Amygdala (tissue), 56 donors: ENCODE results near the gene CEP112.

Experiments
- DNase-seq, 56 donors: peaks; one replicate each; lab custom pipeline; 2025; lab: John Stamatoyannopoulos, UW

Gene CEP112

DNA sequence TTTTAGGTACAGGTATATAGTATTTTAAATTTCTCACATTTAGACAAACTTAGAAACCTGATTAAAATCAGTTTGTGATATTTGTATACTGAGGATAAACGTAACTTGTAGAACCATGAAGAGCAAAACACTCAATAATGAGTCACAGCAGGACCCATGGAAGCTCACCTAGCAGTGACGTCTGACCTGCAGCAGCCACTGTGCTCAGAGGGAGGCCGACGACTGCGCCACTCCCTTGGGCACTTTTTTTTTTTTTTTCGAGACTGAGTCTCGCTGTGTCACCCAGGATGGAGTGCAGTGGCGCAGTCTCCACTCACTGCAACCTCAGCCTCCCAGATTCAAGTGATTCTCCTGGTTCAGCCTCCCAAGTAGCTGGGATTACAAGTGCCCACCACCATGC, 524.3 kb downstream of the CEP112 start:
- no peak for DNase-seq

DNA sequence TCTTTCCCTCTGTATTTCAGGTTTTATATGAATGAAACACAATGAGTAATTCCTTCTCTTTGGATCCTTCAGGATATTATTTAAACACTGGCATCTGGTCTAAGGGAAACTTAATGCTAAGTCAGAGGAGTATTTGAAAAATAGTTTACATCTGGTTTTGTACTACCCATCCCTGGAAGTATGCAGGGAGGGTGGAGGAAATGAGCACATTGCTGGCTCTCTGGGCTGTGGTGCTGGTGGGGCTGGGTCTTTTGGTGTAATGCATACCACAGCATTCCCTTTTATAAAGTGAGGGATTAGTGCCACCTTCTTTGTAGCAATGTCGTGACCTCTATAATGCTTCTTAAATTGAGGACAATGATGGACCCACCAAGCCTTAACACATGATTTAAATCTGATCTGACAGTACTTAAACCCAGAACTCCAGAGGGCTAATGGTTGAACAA, 525.0 kb downstream of the CEP112 start:
- no peak for DNase-seq

DNA sequence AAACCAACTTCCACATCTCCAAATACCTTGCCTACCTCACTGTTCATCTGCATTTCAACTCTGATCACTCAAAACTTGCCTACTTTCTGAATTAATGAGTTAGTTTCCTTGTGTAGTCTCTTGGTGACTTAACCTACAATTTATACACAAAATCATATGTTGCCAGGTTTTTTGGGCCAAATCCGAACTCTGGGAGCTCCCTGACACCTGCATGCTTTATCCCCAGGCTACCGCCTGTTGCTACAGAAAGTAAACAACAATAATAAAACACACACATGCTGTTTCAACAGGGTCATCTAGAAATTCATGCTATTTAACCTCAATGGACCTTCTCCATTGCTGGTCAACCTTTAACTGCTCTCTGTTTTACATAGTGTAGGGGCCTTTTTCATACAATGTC, 526.0 kb downstream of the CEP112 start:
- no peak for DNase-seq

DNA sequence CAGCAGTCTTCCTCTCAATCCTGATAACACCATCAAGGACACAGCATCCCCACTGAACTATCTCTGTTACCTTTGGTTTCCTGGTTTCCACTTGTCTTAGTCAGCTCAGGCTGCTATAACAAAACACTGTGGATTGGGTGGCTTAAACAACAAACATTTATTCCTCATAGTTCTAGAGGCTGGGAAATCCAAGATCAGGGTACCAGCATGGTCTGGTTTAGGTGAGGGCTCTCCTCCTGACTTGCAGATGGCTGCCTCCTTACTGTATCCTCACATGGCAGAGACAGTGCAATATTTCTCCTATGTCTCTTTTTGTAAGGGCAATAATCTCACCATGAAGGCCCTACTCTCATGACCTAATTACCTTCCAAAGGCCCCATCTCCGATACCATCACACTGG, 527.2 kb downstream of the CEP112 start:
- DNase-seq: no peak

DNA sequence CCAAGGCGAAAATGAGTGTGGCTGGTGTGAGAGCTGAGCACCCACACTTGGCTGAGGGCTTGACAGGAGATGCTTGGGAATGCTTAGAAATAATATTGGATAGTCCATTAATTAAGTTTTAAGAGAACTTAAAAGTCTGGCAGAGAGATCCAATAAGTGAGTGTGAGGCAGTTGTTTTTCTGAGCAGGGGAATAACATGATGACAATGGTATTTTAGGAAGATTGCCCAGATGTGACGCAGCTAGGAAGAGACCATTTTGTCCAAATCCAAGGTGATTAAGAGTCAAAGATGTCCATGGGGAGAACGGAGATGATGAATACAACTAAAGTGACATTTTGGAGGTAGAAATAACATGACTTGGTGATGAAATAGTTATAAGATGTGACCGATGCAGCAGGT, 527.7 kb downstream of the CEP112 start:
- no peak for DNase-seq

DNA sequence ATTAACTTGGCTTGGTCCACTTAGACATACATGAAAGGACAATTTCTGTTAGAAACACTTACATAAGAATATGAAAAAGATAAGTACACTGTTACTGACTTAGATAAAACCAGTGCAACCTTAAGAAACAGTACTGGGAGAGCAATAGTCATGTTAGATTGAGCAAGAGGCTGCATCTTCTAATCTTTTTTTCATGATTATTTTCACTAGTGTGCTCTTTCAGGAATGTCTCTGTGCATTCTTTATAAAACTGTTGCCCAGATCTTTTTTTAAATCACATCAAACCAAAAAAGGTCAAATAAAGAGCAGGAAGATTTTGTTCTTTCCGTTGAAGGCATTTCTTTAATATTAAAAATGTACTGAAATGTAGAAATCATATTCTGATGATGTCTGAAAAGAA, 529.7 kb downstream of the CEP112 start:
- no peak for DNase-seq

DNA sequence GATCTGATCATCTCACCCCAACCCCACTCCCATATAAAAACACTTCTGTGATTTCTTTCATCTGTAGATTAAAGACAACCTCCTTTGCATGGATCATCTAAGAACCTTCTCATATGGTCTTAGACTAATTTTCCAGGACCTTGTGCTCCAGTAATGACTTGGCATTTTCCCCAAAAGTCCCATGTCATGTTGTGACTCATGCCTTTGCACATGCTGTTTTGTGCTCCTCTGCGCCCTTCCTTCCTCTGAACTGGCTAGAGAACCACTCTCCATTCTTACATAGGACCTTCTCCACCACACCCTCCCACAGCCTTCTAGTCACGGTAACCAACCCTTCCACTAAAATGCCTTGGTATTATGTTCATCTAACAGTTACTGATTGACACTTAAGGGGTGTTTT, 531.0 kb downstream of the CEP112 start:
- no peak for DNase-seq

DNA sequence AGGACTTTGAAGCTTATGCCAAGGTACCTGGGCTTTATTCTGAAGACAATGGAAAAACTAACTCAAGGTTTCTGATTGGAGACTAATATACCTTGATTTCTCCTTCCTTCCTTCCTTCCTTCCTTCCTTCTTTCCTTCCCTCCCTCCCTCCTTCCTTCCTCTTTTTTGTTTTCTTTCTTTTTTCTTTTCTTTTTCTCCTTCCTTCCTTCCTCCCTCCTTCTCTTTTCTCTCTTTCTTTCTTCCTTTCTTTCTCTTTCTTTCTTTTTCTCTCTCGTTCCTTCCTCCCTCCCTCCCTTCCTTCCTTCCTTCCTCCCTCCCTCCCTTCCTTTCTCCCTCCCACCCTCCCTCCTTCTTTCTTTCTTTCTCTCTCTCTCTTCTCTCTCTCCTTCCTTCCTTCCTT, 531.9 kb downstream of the CEP112 start:
- DNase-seq: no peak

DNA sequence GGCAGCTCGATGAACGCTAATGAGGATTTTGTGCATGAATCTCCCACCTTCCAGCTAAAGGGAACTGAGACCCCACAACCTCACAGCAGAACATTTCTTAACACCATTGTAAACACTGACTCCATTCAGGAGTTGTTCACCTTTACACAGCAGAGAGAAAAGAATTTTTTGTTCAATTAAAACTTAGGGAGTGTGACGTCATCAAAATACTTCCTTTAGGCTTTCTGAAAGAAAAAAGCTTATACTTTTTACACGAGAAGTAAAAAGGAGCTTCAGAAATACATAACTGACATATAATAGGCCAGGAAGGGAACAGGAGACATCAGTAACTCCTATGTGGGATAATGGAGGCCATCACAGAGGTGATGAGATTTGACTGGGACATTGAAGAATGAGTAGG, 532.4 kb downstream of the CEP112 start:
- DNase-seq: no peak

DNA sequence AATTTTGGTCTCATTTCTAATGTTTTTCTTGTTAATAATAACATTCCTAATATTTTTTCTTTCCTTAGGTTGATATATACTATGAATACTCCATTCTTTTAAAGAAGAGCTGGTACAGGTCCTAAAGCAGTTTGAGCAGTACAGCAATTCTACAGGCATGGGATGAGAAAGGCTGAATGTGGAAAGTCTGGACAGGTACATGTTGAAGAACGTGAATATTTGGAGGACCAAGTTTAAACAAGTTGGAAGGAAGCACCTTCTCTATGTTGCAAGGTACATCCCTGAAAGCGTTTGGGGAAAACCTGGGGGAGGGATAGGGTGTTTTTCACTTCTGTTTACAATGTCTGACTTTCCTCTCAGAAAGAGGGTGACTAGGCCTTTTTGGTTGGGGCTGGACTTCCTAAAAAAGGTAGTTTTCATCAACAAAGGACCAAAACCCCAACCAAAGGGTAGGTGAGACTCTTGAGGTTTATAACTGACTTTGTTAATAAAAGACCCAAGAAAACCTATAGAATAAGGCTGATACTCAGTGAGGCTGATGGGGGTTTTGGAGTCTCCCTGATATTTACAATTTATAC, 534.6 kb downstream of the CEP112 start:
- DNase-seq: no peak

DNA sequence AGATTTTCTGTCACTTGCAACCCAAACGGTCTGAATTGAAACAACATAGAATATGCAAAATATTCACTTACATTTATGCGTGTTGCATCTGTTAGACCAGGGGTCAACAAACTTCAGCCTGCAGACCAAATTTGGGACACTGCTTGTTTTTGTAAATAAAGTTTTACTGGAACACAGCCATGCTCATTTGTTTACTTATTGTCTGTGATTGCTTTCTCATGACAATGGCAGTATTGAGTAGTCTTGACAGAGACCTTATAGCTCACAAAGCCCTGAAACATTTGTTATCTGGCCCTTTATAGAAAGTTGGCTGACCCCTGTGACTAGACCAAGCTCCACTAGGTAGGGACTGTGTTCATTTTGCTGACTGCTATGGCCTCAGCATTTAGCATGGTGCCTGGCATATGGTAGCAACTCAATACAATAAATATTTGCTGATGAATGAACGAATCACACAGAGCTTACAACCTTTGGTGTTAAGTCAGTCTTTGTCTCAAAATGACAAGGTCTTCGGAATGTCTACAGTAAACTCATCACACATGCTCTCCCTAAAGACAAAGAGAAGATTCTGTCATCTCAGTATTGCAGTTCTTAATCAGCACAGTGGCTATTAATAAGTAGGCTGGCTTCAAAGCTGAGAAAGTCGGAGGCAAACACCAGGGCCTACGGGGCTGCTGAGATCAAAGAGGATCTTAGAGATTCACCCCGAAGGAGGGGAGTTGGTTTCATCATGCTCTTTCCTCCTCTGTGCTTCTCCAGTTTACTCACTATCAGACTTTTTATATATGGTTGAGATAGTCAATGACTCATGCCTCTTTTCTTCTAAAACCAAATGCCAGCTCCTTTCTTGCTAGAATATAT, 535.3 kb downstream of the CEP112 start:
- DNase-seq: no peak

DNA sequence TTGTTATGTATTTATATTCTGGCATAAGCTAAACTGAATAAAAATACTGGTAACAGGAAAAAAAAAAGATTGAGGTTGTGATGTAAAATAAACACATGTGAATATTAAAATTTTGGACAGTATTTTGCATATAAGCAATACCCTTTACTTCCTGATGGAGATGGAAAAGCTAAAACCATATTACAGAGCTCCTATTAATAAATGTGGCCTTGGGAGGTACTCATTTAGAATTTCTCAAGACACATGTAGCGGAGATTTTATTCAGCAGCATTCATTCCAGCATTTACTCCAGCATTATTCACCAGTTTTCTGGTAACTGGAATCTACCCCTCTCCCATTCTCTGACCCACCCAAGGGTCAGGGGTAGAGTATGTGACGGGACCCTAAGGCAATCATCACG, 536.2 kb downstream of the CEP112 start:
- DNase-seq: no peak

DNA sequence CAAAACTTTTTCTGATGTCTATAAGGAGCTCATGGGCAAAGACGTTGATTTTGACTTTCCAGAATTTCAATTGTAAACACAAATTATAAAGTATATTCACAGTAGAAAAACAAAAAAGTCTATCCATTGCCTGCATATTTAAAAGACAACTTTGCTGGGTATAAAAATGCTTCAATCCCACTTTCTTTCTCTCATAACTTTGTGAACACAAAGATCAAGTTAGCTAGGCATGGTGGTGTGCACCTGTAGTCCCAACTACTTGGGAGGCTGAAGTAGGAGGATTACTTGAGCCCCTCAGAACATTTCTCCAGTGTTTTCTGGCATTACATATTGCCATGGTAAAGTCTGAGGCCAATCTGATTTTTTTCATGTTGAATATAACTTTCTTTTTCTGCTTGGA, 547.4 kb downstream of the CEP112 start:
- DNase-seq: no peak

DNA sequence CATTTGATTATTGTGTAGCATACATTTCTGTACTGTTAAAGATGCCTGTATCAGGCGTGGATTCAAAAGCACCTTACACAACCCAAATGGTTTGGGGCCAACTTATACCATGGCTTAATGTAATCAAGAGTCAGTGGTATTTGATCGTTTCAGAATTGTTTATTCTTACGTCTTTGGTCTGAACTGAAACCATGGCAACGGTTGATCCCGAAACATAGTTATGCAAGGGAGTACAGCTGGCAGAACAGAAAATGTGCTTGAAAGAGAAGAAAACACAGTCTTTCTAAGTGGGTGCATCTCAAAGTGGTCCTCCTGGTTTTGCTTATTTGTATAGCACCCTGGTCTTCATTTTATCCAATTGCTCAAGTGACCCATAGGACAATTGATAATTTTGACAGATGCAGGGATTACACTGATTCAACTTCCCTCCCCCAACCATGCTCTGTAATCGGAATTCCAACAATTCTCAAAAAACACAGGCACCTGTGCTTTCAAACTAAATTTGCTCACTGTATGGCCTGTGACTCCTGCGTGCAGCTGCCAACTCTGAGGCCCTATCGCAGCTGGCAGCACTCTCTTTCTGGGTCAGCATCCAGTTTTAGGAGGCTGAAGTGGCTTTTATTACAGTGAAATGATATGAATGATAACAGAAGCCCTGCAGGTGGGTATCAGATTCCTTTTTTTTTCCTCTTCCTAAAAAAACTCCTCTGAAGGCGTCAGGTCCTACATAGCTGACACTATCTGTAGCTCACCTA, 553.5 kb downstream of the CEP112 start:
- peak in 5 of 56 donors; percentile 6 to 33 (median 22) for DNase-seq

DNA sequence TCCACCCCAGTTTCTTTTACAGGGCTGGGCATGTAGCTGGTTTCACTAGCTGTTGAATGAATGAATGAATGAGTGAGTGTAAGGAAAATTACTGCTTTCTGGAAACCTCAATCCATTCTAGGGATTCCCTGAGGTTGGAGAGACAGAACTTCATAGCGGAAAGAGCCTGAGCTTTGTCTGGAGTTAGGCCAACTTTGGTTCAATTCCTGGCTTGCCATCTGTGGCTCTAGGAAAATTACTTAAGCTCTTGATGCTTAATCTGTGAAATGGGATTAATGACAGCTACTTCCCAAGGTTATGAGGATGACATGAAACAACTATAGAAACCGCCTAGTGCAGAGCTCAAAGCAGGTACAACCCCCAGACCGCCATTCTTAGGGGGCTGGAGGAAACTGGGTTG, 554.1 kb downstream of the CEP112 start:
- no peak for DNase-seq

DNA sequence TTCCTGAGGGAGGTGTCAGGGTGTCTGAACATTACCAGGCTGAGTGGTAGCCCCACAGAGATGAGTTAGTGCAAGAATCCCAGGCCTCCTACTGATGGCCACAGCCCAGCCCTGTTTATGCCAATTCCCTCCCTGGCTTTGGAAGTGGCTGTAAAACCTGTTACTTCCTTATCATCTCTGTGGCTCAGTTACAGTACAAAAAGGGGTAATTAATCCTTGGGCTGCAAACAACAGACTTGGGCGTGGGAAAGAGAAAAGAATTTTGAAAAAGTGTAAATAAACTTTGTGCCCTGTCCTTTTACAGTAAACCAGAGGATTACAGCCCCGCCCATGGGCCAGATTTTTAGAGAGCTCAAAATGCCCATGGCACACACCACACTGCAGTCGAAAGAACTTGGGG, 557.4 kb downstream of the CEP112 start:
- no peak for DNase-seq

DNA sequence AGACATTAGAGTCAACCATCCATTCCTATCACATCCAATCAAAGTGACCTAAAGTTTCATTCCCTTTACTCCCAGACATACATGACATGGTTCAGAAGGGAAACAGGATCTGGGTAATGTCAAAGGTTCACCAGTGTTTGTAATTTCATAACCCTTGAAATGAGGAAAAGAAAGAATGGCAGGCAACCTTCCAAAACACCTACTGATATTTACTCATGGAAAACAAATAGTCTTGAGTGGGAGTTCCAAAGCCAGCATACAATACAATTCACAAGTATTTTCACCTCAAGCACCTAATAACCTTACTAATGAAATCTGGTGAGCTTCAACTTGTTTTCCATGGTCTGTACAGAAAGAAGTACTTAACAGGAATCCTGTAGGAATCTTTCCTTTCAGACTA, 557.9 kb downstream of the CEP112 start:
- DNase-seq: no peak

DNA sequence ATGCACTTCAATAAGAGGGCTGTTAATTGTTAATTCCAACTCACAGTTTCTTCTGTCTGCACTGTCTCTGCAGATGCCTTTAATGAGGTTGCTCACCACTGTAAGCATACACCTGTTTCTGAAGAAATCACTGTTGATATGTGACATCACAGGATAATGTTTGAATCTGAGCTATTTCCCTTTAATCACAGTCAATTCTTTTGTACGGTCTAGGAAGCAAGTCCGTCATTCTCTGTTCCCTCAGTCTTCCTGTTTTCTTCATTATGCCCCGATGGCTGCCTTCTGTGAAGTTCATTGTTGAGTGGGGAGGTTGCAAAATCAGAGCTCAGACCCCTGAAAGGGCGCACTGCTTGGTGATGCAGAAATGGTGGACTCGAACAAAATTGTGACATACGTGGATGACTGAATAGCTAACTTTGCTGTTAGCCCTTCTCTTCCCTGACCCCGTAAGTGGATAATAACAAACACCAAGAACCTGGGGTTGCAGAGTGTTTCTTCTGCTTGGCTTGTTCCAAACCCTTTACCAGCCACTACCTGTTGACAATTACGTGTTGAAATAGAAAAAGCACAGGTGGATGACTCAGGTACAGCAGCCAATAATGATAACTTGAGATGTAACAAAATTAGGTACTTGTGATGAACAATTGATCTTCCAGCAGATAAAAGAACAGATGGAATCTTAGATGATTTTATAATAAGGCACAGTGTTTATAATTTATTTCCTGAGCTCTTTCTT, 558.6 kb downstream of the CEP112 start:
- DNase-seq: no peak

DNA sequence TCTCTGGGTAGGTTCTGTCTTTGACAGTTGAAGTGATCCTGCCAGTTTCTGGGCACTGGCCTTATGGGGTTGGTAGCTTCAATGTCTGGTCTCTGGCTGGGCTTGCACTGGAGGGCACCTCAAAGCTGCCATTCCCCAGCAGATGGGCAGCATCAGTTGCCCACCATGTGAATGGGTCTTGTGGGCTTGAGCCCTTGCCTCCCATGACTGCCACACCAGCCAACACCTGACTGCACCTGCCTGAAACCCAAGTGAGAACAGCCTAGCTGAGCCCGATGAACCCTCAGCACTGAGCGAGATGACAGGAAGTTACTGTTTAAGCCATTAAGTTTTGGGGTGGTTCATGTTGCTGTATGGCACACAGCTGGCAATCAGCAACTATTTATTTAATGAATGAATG, 561.4 kb downstream of the CEP112 start:
- no peak for DNase-seq

DNA sequence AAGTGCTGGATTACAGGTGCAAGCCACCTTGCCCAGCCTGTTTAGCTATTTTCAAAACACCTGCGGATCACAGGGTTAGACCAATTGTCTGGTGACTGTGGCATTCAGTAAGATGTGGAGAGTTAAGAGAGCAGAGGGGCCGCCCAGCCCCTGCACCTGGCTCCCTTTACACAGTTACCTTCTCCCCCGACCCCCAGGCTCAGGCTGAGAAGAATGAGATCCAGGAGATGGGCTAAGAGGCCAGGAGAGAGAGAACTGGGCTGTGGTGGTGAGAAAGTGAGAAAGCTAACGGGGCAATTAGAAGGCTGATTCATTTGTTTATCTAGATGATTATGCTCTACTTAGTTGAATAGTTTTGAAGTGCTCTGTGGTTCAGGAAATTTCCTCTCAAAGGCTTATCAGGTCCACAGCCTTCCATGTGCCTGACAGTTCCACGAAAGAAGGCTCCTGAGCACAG, 562.7 kb downstream of the CEP112 start:
- no peak for DNase-seq

DNA sequence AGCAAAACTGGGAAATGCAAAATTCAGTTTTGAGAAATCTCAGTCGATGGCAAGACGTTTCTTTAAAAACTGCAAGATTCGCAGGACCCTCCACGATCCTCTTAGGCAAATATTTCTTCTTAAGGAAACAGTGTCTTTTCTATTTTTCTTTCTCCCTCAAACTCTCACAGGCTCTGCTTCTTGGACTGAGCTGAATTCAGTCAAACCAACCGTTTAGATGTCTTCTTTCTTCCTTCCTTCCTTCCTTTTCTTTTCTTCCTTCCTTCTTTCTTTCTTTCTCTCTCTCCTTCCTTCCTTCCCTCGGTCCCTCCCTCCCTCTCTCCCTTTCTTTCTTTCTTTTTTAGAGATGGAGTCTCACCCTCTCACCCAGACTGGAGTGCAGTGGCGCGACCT, 563.3 kb downstream of the CEP112 start:
- no peak for DNase-seq
